ENCODE measurements around the gene RING1. TPM values are rescaled to one million over a fixed set of nuclear protein-coding genes. Genes with fewer than 3 reads are reported as not detected.

Gene RING1
- total and polyA plus RNA-seq, 3 donors from 2014 or later = 36.2 to 60.2 (median 38.0) TPM

- TF ChIP-seq POLR2A (IDR thresholded peaks at IDR 0.05) (no peak), CTCF (IDR thresholded peaks at IDR 0.05) (no peak)
- Histone ChIP-seq H3K27me3 (no peaks in the 10 kb centered on the region), H3K36me3 (ENCODE audit: low read depth, missing control alignments) (no peaks in the 10 kb centered on the region), H3K4me3 (no peak overlapping the region), H3K9me3 (no peaks in the 10 kb centered on the region), H3K27ac (no peak overlapping the region), H3K4me1 (no peaks in the 10 kb centered on the region)
- no peak for DNase-seq
- WGBS, 2 donors = 95 to 98% methylated on average over 4 of the region's 4 CpGs
- intact Hi-C loops (cut with DNase I; ENCODE audit: low total_unique reads) = no loop called here
These were observed 33.5 kb upstream of the RING1 start for GRCh38 chr6:33174784-33175183.

- Histone ChIP-seq H3K36me3 (ENCODE audit: low read depth, missing control alignments) (no peaks in the 10 kb centered on the region), H3K9me3 (no peaks in the 10 kb centered on the region), H3K27me3 (no peaks in the 10 kb centered on the region), H3K27ac (no peak overlapping the region), H3K4me3 (no peak overlapping the region), H3K4me1 (no peaks in the 10 kb centered on the region)
- intact Hi-C loops (cut with DNase I; ENCODE audit: low total_unique reads) = no loop called here
- no peak for DNase-seq
- TF ChIP-seq POLR2A (IDR thresholded peaks at IDR 0.05) (no peak), CTCF (IDR thresholded peaks at IDR 0.05) (no peak)
- 86 to 92% methylated on average over 5 to 10 of the region's 10 CpGs for WGBS, 2 donors
These were observed 32.7 kb upstream of the RING1 start for GRCh38 chr6:33175436-33176069.

GRCh38 chr6:33176906-33177305 is 31.4 kb upstream of the RING1 start:
- H3K9me3 ChIP-seq = no peaks in the 10 kb centered on the region
- DNase-seq = no peak
- WGBS, 2 donors = 98 to 100% methylated on average over 5 to 7 of the region's 7 CpGs
- H3K4me1 ChIP-seq = no peaks in the 10 kb centered on the region
- intact Hi-C loops (cut with DNase I; ENCODE audit: low total_unique reads) = no loop called here
- no peak overlapping the region for H3K4me3 ChIP-seq
- no peaks in the 10 kb centered on the region for H3K36me3 ChIP-seq (ENCODE audit: low read depth, missing control alignments)
- H3K27me3 ChIP-seq = no peaks in the 10 kb centered on the region
- no peak for TF ChIP-seq POLR2A (IDR thresholded peaks at IDR 0.05)
- no peak for TF ChIP-seq CTCF (IDR thresholded peaks at IDR 0.05)
- no peak overlapping the region for H3K27ac ChIP-seq

- no peak for DNase-seq
- 81 to 85% methylated on average over 19 of the region's 19 CpGs for WGBS, 2 donors
These were observed 30.5 kb upstream of the RING1 start for GRCh38 chr6:33177552-33178446.

More at GRCh38 chr6:33177552-33178446, 30.5 kb upstream of the RING1 start:
- H3K36me3 ChIP-seq (ENCODE audit: low read depth, missing control alignments) = no peaks in the 10 kb centered on the region
- H3K9me3 ChIP-seq = no peaks in the 10 kb centered on the region
- TF ChIP-seq CTCF (IDR thresholded peaks at IDR 0.05) (no peak), POLR2A (IDR thresholded peaks at IDR 0.05) (no peak)
- no peaks in the 10 kb centered on the region for H3K4me1 ChIP-seq
- no peak overlapping the region for H3K4me3 ChIP-seq
- no peak overlapping the region for H3K27ac ChIP-seq
- intact Hi-C loops (cut with DNase I; ENCODE audit: low total_unique reads) = no loop called here
- no peaks in the 10 kb centered on the region for H3K27me3 ChIP-seq

Measured in testis (tissue), 3 donors.